ENCODE measurements around the gene EVI5L.
A peak's percentile ranks its signal among the peaks of the same experiment; 100 is the strongest.
"Not testable (repeated sequence)": the region's sequence is repeated elsewhere in the genome, so short reads cannot be mapped to it uniquely, and the experiment has no call there.

EVI5L gene

DNA sequence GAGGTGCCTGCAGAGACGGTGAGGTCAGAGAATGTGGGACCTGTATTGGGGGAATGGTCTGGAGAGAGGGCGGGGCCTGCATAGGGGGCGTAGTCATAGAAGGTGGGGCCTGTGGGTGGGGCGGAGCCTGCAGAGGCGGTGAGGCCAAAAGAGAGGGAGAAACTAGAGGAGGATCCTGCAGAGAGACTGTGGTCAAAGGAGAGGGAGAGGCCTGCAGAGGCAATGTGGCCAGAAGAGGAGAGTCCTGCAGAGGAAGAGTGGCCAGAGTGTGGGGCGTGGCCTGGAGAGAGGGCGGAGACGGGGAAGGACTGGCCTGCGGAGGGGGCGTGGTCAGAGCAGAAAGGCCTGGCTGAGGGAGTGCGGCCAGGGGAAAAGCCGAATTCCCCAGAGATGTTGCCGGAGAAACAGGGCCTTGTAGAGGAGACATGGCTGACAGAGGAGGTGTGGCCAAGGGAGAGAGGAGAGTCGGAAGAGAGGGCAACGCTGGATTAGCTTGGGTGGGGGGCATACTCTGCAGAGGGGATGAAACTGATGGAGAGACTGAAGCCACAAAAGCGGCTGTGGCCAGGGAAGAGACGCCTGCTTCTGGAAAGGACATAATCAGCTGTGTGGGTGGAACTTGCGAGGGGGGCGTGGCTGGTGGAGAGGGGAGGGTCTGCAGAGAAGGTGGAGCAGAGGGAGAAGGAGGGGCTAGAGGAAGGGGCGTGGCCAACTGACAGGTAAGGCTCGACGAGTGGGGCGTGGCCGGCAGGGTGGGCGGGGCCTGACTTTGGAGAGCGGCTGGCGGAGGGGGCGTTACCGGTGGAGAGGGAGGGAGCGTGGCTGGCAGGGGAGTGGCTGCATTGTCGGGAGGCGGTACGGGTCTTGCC lies 41.7 kb downstream of the EVI5L start:
- no peak overlapping the region for H3K4me3 ChIP-seq (ENCODE audit: low read depth, low read length)

DNA sequence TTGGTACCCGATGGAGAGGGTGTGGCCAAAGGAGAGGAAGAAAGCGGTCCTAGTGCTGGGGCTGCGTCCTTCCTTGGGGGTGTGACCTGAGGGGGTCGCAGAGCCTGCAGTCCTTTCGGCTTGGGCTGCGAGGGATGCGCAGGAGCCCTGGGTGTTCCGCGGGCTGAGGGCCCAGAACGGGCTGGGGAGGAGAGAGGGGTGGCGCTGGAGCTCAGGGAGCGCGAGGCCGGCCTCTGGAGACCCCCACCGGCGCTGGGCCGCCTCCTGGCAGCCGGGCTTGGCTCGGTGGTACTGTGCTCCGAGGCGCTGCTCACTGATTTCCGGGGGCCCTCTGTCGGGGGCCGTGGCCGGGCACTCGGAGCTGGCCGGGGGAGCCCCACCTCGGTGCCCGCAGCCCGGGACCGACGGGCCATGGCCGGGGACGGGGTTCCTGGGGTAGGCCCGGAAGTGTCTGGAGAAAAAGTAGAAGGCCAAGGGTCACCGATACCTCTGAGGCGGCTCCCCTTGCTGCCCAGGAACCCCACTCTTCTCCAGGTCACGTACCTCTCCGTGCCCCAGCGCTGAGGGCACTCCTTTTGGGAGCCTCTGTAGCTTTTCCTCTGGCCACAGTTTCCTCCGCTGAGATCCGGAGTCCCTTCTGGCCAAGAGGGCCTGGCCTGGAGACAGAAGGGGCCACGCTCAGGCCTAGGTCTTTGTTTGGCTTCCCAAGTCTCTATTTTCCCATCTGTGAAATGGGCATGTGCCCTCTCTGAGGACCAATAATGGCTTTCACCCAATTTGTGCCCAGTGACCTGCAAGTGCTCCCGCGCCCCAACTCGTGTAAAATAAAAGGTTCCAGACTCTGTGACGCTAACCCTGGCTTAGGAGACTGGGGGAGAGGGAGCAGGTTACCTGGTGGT lies 42.5 kb downstream of the EVI5L start:
- H3K4me3 ChIP-seq (ENCODE audit: low read depth, low read length) = no peak overlapping the region

DNA sequence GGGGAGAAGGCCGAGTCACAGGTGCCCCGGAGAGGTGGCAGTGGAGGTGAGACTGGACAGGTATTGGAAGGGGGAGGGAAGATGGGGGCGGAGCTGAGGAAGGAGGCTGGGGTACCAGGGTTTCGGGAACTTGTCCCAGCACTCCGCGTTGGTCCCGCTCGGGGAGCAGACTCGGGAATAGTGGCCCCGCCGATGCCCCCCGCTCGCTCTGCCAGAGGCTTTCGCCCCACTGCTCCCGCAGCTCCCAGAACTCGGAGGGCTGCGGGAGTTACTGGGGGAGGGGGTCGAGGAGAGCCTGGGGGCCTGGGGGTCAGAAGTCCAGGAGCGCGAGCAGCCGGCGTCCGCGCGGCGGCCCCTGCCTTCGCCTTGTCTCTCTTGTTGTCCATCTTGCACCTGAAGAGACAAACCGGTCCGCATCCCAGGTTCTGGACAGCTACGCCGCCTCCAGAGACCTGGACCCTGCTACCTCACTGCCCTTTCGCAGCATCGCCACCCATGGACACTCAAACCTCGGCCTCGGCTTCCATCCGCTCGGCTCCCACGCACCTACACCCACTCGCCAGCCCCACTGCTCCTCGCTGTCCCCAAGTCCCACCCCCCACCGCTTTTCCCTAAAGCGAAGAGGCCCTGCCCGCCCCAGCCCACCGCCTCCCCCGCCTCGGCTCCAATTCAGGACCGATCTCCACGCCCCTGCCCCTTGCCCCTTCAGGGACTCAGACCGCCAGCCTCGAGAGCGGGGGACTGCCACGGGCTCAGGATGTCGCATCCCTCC lies 43.5 kb downstream of the EVI5L start:
- peak overlapping the region; percentile 45 for H3K4me3 ChIP-seq (ENCODE audit: low read depth, low read length)

DNA sequence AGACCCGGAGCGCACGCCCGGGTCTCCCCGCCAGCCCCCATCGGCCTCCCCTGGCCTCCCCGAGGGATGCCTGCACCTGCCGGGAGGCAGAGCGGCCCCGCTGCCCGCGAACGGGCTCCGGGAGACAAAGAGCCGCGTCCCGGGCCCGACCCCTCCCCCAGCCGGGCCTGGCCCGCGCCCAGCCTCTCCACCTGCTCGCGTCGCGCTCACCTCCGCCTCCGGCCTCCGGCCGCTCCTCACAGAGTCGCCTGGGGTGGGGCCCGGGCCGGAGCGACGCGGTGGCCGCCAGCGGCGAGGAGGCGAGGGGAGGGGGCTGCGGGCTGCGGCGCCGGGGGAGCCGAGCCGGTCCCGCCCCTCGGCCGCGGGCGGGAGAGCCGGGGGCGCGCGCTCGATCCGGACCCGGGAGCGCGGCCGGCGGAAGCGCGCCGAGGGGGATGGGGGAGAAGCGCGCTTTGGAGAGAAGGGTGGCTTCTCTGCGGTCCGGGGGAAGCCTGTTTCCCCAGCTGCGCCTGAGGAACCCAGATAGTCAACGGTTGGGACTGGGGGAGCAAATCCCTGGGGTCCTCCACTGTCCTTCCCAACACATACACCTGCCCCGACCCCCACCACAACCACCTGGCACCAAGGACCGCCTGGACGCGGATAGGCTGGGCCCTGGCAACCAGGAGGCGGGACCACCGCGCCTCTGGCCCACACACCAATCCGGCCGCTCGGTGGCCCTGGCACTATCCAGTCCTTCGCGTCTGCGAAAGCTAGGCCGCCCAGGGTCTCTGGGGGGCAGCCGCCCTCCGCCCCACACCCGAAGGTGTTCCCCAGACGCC lies 44.3 kb downstream of the EVI5L start, which contains the start of gene PRR36:
PRR36 (minus strand) TSS at position 315 of the 821 bp plus-strand sequence. CDS start 701 bp downstream, outside the sequence.
- peak within 1 kb of the TSS; percentile 56 for H3K4me3 ChIP-seq (ENCODE audit: low read depth, low read length)

DNA sequence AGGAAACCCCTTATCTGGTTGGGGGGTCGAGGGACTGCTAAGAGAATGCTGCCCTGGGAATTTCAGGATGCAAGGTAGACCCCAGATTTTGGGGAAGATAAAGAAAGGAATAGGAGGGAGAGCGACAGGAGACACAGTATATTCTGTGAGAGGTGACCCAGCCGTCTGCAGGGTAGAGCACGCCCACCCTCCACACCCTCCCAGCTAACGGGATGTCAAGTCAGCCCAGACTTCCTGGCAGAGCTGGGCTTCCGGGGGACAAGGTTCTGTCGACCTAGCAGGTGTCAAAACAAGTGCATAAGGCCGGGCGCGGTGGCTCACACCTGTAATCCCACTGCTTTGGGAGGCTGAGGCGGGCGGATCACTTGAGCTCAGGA lies 44.9 kb downstream of the EVI5L start:
- peak overlapping the region; percentile 56 for H3K4me3 ChIP-seq (ENCODE audit: low read depth, low read length)

DNA sequence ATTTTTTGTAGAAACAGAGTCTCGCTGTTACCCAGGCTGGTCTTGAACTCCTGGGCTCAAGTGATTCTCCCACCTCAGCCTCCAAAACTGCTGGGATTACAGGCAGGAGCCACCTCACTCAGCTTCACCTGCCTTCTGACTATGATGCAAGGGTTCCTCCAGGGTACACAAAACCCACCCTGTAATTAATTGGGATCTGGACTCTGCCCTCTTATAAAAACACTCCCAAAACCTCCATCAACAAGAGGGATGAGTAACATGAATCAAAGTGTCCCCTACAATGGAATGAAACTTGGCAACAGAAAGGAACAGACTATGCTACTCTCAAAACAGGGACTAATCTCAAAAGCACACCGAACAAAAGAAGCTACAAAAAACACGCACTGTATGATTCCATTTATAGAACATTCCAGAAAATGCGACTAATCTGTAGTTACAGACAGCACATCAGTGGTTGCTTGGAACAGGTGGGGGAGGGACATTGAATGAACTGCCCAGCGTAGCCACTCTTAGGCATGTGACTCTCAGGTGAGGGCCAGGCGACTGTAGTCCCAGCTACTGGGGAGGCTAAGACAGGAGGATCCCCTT lies 47.3 kb downstream of the EVI5L start:
- H3K4me3 ChIP-seq (ENCODE audit: low read depth, low read length) = no peak overlapping the region

DNA sequence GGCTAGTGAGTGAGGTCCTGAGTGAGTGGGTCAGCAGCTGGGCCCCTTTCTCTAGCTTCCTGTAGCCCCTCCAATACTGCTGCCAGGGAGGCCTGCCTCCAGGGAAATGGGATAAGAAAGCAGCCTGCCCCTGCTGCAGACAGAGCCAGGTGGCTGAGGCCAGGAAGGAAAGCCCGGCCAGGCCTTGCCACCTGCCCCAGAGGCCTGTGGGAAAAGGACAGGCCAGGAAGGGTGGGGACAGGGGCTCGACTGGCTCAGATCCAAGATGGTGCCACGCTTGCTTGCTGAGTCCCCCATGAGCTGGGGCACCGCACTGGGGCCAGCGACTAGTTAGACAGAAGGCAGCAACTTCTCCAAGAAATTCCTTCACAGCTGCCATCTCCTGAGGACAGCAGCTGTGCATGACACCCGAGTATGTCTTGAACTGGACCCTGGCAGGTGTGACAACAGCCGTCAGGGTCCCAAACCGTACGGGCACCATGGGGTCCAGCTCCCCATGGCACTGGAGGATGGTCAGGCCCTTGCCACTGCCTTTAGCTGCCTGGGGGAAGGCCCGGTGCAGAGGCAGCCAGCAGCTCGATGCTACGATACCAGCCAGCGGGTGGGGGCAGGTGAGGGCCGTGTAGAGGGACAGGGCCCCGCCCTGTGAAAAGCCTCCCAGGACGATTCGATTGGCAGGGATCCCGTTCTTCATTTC lies 49.2 kb downstream of the EVI5L start:
- H3K4me3 ChIP-seq (ENCODE audit: low read depth, low read length) = no peak overlapping the region

DNA sequence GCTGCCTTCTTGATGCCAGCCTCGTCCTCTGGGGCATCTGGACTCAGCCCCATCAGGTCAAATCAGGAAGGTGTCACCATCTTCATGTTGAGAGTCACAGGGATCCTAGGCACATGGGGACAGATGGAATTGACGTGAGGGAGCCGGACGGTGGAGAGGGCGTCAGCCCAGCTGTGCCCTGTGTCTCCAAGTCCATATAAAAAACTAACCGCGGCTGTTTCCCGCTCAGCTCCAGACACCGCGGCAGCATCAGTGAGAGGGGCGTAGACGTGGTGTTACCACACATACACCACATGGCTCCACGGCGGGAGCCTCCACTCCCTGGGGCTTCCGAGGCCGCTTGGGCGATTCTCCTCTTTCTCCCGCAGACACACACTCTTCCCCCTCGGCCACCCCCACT lies 49.8 kb downstream of the EVI5L start:
- H3K4me3 ChIP-seq (ENCODE audit: low read depth, low read length) = no peak overlapping the region

DNA sequence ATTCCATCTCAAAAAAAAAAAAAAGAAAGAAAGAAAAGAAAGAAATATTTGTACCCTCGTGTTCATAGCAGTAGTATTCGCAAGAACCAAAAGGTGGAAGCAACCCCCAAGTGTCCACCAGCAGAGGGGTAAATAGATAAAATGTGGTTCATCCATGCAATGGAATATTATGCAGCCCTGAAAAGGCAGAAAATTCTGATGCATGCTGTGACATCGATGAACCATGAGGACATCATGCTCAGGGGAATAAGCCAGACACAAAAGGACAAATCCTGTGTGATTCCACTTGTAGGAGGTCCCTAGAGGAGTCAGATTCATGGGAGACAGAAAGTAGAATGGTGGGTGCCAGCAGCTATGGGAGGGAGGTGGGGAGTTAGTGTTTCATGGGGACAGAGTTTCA lies 51.9 kb downstream of the EVI5L start:
- no peak overlapping the region for H3K4me3 ChIP-seq (ENCODE audit: low read depth, low read length)

DNA sequence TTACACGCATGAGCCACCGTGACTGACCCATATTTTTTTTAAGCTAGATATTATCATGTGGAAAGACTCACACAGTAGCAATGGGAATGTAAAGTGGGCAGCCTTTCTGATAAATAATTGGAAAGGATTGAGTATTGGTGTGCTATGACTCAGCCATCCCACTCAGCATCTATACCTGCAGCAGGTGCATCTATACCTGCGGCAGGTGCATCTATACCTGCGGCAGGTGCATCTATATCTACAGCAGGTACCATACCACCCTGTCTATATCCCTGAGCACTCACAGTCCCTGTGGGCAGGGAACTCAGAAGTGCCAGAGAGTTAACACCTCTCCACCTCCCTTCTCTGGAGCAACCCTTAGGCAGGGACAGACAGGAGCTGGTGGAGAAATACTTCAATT lies 53.1 kb downstream of the EVI5L start:
- H3K4me3 ChIP-seq (ENCODE audit: low read depth, low read length) = no peak overlapping the region

DNA sequence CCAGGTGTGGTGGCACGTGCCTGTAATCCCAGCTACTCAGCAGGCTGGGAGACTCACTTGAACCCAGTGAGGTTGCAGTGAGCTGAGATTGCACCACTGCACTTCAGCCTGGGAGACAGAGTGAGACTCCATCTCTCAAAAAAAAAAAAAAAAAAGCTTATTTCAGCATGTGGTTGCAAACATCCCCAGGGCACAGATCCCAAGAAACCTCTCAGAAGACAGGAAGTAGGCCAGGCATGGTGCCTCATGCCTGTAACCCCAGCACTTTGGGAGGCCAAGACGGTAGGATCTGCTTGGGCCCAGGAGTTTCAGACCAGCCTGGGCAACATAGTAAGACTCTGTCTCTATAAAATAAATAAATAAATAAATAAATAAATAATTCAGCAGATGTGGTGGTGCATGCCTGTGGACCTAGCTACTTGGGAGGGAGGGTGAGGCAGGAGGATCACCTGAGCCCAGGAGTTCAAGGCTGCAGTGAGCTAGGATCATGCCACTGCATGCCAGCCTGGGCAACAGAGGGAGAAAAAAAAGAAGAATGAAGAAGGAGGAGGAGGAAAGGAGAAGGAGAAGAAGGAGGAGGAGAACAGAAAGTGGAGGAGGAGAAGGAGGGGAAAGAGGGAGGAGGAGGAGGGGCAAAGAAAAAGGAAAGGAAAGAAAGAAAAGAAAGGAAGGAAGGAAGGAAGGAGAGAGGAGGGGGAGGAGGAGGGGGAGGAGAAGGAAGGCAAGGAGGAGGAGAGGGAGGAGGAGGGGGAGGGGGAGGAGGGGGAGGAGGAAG lies 54.0 kb downstream of the EVI5L start:
- no peak overlapping the region for H3K4me3 ChIP-seq (ENCODE audit: low read depth, low read length)

DNA sequence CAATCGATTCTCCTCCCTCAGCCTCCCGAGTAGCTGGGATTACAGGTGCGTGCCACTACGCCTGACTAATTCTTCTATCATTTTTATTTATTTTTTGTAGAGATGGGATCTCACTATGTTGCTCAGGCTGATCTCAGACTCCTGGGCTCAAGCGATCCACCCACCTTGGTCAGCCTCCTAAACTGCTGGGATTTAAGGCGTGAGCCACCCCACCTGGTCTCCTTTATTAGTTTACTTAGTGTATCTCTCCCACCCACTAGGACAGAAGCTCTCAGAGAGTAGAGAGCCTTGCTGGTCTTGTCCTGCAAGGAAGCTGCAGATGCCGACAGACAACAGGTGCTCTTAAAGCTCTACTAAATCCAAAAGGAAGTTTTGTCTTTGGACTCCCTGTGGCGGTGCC lies 55.8 kb downstream of the EVI5L start:
- H3K4me3 ChIP-seq (ENCODE audit: low read depth, low read length) = no peak overlapping the region

DNA sequence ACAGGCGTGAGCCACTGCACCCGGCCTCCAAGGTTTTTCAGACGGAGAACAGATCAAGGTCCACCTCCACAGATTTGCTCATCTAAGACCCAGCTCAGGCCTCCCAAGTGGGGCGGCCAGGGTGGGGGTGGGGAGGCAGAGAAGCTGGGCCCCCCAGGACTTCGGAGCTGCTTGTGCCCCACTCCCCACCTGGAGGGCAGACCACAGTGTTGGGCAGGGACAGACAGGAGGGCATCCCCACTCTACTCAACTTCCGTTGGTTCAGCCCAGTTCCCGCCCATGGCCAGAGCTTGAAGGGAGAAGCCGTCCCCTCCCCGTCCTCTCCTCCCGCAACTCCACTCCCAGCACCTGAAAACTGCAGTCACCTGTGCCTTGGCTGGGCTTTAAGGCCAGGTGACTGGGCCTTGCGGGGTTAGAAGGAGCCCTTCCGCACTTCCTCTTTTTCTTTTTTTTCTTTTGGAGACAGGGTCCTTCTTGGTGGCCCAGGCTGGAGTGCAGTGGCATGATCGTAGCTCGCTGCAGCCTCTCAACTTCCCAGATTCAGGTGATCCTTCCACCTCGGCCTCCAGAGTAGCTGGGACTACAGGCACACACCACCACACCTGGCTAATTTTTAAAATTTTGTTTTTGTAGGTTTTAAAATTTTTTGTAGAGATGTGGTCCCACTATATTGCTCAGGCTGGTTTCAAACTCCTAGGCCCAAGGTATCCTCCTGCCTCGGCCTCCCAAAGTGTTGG lies 57.6 kb downstream of the EVI5L start:
- no peak overlapping the region for H3K4me3 ChIP-seq (ENCODE audit: low read depth, low read length)

DNA sequence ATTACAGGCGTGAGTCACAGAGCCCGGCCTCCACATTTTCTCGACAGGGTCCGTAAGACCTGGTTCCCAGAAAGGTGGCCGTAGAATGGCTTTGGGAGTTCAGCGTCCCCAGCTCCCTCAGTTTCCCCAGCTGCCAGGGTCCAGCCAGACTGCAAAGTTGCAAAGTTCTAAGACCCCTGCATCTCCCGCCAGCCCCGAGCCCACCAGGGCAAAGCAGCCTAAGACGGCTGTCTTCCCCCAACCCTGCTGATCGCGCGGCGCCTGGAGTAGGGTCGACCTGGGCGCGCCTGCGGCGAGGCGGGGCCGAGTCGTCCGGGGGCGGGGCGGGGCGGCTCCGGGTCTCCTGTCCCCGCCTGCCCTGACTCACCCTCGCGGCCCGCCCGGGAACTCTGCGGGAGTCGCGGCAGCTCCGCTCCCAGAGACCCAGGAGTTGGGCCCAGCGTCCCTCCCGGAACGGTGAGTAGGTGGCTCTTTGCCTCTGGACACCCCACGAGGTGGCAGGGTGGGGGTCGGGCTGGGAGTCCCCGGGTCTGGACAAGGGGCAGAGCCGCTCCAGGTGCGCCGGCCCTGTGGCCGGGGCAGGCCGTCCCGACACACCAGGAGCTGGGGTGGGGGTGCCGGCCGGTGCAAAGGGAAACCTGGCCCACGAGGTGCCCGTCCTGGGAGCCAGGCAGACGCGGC lies 58.3 kb downstream of the EVI5L start, which contains the start of gene LRRC8E:
LRRC8E (plus strand) TSS at position 366 of the 681 bp plus-strand sequence. CDS start 7,094 bp downstream, outside the sequence.
- peak within 1 kb of the TSS; percentile 50 for H3K4me3 ChIP-seq (ENCODE audit: low read depth, low read length)

DNA sequence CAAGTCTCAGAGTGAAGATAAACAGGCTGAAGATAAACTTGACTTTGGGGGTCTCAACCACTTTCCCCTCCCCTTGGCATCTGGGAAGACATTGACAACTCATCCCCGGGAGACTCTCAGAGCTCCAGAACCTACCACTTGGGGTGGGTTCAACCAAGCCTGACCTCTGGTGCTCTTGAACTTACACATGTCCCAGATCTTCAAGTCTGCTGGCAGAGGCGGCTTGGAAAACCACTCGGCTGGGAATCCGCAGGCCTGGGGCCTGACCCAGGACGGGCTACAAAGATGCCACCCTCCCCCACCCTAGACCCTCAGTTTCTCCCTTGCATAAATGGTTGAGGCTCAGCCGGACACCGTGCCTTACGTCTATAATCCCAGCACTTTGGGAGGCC lies 58.8 kb downstream of the EVI5L start:
- peak overlapping the region; percentile 50 for H3K4me3 ChIP-seq (ENCODE audit: low read depth, low read length)

DNA sequence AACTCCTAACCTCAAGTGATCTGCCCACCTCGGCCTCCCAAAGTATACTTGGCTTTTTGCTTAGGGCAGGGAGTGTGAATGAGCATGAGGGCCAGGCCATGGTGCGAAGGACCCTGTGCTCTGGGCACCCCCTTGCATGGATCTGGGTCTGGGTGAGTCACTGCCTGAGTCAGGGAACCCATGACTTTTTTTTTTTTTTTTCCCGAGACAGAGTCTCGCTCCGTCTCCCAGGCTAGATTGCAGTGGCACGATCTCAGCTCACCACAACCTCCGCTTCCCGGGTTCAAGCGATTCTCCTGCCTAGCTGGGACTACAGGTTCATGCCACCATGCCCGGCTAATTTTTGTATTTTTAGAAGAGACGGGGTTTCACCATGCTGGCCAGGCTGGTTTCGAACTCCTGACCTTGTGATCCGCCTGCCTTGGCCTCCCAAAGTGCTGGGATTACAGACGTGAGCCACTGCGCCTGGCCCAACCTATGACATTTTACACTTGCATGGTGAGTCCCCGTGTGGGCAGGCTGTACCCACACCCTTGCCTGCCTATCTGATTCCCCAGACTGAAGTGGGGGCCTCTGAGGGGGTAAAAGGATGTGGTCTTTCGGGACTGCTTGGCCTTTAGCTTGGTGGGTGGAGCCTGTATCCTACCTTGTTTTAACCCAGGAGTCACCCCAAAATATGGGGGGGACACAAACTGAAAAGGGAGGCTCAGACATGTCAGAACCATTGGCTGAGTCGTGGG lies 63.5 kb downstream of the EVI5L start:
- not testable (repeated sequence) for H3K4me3 ChIP-seq (ENCODE audit: low read depth, low read length)
